Measurements from ENCODE around the gene CXorf38. TPM values are rescaled to one million over a fixed set of nuclear protein-coding genes. Genes with fewer than 3 reads are reported as not detected.
A peak's percentile ranks its signal among the peaks of the same experiment; 100 is the strongest.
"Not testable (repeated sequence)": the region's sequence is repeated elsewhere in the genome, so short reads cannot be mapped to it uniquely, and the experiment has no call there.

CXorf38 gene
- polyA plus RNA-seq, 1 donor (not counting 4 experiments of a cell fraction or from before 2014, with no cell fraction given): 10.6 TPM

DNA sequence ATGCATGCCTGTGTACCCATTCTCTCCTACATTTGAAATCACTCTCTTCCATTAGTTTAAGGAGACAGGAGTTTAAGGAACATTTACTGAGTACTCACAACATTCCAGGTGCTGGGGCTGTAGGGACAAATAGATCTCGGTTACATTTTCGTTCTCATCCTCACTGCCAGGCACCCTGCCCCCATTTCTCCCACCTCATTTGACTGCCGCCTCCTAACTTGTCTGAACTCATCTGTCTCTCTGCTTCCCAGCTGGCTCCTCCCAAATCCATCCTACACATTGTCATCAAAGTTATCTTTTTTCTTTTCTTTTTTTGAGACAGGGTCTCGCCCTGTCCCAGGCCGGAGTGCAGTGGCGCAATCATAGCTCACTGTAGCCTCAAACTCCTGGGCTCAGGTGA lies 43.9 kb downstream of the CXorf38 start:
- DNase-seq (ENCODE audit: low read depth, low spot score): no peak
- no peak for TF ChIP-seq EZH2 (IDR thresholded peaks at IDR 0.05; ENCODE audit: low read length)
- Histone ChIP-seq H3K27me3 (ENCODE audit: control insufficient read depth, extremely low read depth, insufficient read depth, low read length) (no peaks in the 10 kb centered on the region), H3K9me1 (ENCODE audit: control insufficient read depth, extremely low read depth, insufficient read depth, low read length) (no peaks in the 10 kb centered on the region), H3K9me3 (ENCODE audit: control insufficient read depth, low read depth, low read length) (no peaks in the 10 kb centered on the region), H3K9ac (ENCODE audit: control insufficient read depth, extremely low read depth, insufficient read depth, low read length) (no peak overlapping the region), H3K27ac (ENCODE audit: control insufficient read depth, insufficient read depth, low read length) (no peak overlapping the region), H3K4me2 (ENCODE audit: control insufficient read depth, extremely low read depth, insufficient read depth, low read depth, low read length) (no peak overlapping the region), H2AFZ (ENCODE audit: control insufficient read depth, low read length) (no peak overlapping the region), H3K36me3 (ENCODE audit: control insufficient read depth in 2 of 2, extremely low read depth in 1 of 2, insufficient read depth in 2 of 2, low read length in 2 of 2) (peaks cover 0 to 4% of the 10 kb centered on the region in 2 experiments), H3K4me3 (ENCODE audit: control insufficient read depth in 2 of 3, extremely low read depth in 1 of 3, insufficient read depth in 2 of 3, low read depth in 1 of 3, low read length in 3 of 3) (no peak overlapping the region), H3K4me1 (ENCODE audit: control insufficient read depth, extremely low read depth, insufficient read depth, low read length) (no peaks in the 10 kb centered on the region), H4K20me1 (ENCODE audit: control insufficient read depth, extremely low read depth, insufficient read depth, low read length) (no peaks in the 10 kb centered on the region), H3K79me2 (ENCODE audit: control insufficient read depth, insufficient read depth, low read length) (no peaks in the 10 kb centered on the region)
- no peak for FAIRE-seq
- dilution Hi-C loops (cut with MboI; ENCODE audit: extremely low pct_ligation_motif_present, low sequenced_read_pairs): no loop called here

GRCh38 chrX:40589616-40590321 lies 57.6 kb downstream of the CXorf38 start:
- dilution Hi-C loops (cut with MboI; ENCODE audit: extremely low pct_ligation_motif_present, low sequenced_read_pairs); H3K4me2 ChIP-seq (ENCODE audit: control insufficient read depth, extremely low read depth, insufficient read depth, low read depth, low read length); H2AFZ ChIP-seq (ENCODE audit: control insufficient read depth, low read length); H4K20me1 ChIP-seq (ENCODE audit: control insufficient read depth, extremely low read depth, insufficient read depth, low read length); H3K4me3 ChIP-seq (ENCODE audit: control insufficient read depth in 2 of 3, extremely low read depth in 1 of 3, insufficient read depth in 2 of 3, low read depth in 1 of 3, low read length in 3 of 3); H3K27ac ChIP-seq (ENCODE audit: control insufficient read depth, insufficient read depth, low read length); H3K9ac ChIP-seq (ENCODE audit: control insufficient read depth, extremely low read depth, insufficient read depth, low read length); H3K36me3 ChIP-seq (ENCODE audit: control insufficient read depth in 2 of 2, extremely low read depth in 1 of 2, insufficient read depth in 2 of 2, low read length in 2 of 2); H3K27me3 ChIP-seq (ENCODE audit: control insufficient read depth, extremely low read depth, insufficient read depth, low read length); H3K9me1 ChIP-seq (ENCODE audit: control insufficient read depth, extremely low read depth, insufficient read depth, low read length); H3K9me3 ChIP-seq (ENCODE audit: control insufficient read depth, low read depth, low read length); DNase-seq (ENCODE audit: low read depth, low spot score); FAIRE-seq; H3K4me1 ChIP-seq (ENCODE audit: control insufficient read depth, extremely low read depth, insufficient read depth, low read length): not testable (repeated sequence)
- peaks cover 14% of the 10 kb centered on the region for H3K79me2 ChIP-seq (ENCODE audit: control insufficient read depth, insufficient read depth, low read length)

DNA sequence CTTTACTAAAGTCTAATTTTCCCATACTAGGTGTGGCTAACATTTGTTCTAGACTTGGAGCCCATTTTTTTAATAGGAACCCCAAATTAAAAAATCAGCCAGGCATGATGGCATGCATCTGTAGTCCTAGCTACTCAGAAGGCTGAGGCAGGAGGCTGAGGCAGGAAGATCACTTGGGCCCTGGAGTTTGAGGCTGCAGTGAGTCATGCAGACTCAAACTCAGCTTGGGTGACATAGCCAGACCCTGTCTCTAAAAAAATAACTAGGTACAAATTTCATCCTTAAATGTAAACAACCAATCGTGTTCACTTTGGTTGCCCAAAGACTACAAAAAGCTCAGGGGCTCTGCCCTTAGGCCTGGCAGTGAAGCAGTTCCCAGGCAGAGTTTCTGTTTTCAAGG lies 59.7 kb downstream of the CXorf38 start:
- DNase-seq (ENCODE audit: low read depth, low spot score); H3K27me3 ChIP-seq (ENCODE audit: control insufficient read depth, extremely low read depth, insufficient read depth, low read length); H2AFZ ChIP-seq (ENCODE audit: control insufficient read depth, low read length); H3K4me2 ChIP-seq (ENCODE audit: control insufficient read depth, extremely low read depth, insufficient read depth, low read depth, low read length); H3K27ac ChIP-seq (ENCODE audit: control insufficient read depth, insufficient read depth, low read length); H3K4me1 ChIP-seq (ENCODE audit: control insufficient read depth, extremely low read depth, insufficient read depth, low read length); H3K36me3 ChIP-seq (ENCODE audit: control insufficient read depth in 2 of 2, extremely low read depth in 1 of 2, insufficient read depth in 2 of 2, low read length in 2 of 2); H3K9me3 ChIP-seq (ENCODE audit: control insufficient read depth, low read depth, low read length); H3K4me3 ChIP-seq (ENCODE audit: control insufficient read depth in 2 of 3, extremely low read depth in 1 of 3, insufficient read depth in 2 of 3, low read depth in 1 of 3, low read length in 3 of 3); dilution Hi-C loops (cut with MboI; ENCODE audit: extremely low pct_ligation_motif_present, low sequenced_read_pairs); H3K9ac ChIP-seq (ENCODE audit: control insufficient read depth, extremely low read depth, insufficient read depth, low read length); H3K9me1 ChIP-seq (ENCODE audit: control insufficient read depth, extremely low read depth, insufficient read depth, low read length); H4K20me1 ChIP-seq (ENCODE audit: control insufficient read depth, extremely low read depth, insufficient read depth, low read length): not testable (repeated sequence)
- H3K79me2 ChIP-seq (ENCODE audit: control insufficient read depth, insufficient read depth, low read length): peaks cover 27% of the 10 kb centered on the region
- FAIRE-seq: peak; percentile 57
